Liver (tissue), 3 donors: Measurements from ENCODE around the gene CNEP1R1.
"Not testable (repeated sequence)": the region's sequence is repeated elsewhere in the genome, so short reads cannot be mapped to it uniquely, and the experiment has no call there.

ENCODE experiments used
- CTCF ChIP-seq: fragments of 150-350 bp; IDR thresholded peaks from 2 replicates; pipeline ENCODE4 v1.5.1; 2017; ENCODE audit warnings: improper control_type of control experiment, low read depth, low read length; ENCODE audit not compliant: missing input control
- EGR1 ChIP-seq, 2 donors: IDR thresholded peaks; 2 replicates each; pipeline ENCODE4 v1.6.1; 2016 to 2018; ENCODE audit warnings: antibody characterized with exemption in 2 of 2, low read depth in 2 of 2
- RAD21 ChIP-seq, 2 donors: IDR thresholded peaks; 2 replicates each; pipeline ENCODE4 v1.6.1; 2016; ENCODE audit warnings: antibody characterized with exemption in 2 of 2, mild to moderate bottlenecking in 2 of 2
- YY1 ChIP-seq: IDR thresholded peaks from 2 replicates; pipeline ENCODE4 v1.6.1; 2016; ENCODE audit warnings: antibody characterized with exemption, mild to moderate bottlenecking
- donor health status: healthy.
- donor health status: healthy.

- TF ChIP-seq EGR1 (IDR thresholded peaks at IDR 0.05; ENCODE audit: low read depth in 2 of 2); YY1; CTCF; RAD21 (IDR thresholded peaks at IDR 0.05): not testable (repeated sequence)
Measured at GRCh38 chr16:50014211-50014610, 10.8 kb upstream of the CNEP1R1 start.
